ENCODE results near the gene IRS2.
A peak's percentile ranks its signal among the peaks of the same experiment; 100 is the strongest.
"Not testable (repeated sequence)": the region's sequence is repeated elsewhere in the genome, so short reads cannot be mapped to it uniquely, and the experiment has no call there.

The IRS2 gene, protein sequence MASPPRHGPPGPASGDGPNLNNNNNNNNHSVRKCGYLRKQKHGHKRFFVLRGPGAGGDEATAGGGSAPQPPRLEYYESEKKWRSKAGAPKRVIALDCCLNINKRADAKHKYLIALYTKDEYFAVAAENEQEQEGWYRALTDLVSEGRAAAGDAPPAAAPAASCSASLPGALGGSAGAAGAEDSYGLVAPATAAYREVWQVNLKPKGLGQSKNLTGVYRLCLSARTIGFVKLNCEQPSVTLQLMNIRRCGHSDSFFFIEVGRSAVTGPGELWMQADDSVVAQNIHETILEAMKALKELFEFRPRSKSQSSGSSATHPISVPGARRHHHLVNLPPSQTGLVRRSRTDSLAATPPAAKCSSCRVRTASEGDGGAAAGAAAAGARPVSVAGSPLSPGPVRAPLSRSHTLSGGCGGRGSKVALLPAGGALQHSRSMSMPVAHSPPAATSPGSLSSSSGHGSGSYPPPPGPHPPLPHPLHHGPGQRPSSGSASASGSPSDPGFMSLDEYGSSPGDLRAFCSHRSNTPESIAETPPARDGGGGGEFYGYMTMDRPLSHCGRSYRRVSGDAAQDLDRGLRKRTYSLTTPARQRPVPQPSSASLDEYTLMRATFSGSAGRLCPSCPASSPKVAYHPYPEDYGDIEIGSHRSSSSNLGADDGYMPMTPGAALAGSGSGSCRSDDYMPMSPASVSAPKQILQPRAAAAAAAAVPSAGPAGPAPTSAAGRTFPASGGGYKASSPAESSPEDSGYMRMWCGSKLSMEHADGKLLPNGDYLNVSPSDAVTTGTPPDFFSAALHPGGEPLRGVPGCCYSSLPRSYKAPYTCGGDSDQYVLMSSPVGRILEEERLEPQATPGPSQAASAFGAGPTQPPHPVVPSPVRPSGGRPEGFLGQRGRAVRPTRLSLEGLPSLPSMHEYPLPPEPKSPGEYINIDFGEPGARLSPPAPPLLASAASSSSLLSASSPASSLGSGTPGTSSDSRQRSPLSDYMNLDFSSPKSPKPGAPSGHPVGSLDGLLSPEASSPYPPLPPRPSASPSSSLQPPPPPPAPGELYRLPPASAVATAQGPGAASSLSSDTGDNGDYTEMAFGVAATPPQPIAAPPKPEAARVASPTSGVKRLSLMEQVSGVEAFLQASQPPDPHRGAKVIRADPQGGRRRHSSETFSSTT (N-terminal part only)

DNA sequence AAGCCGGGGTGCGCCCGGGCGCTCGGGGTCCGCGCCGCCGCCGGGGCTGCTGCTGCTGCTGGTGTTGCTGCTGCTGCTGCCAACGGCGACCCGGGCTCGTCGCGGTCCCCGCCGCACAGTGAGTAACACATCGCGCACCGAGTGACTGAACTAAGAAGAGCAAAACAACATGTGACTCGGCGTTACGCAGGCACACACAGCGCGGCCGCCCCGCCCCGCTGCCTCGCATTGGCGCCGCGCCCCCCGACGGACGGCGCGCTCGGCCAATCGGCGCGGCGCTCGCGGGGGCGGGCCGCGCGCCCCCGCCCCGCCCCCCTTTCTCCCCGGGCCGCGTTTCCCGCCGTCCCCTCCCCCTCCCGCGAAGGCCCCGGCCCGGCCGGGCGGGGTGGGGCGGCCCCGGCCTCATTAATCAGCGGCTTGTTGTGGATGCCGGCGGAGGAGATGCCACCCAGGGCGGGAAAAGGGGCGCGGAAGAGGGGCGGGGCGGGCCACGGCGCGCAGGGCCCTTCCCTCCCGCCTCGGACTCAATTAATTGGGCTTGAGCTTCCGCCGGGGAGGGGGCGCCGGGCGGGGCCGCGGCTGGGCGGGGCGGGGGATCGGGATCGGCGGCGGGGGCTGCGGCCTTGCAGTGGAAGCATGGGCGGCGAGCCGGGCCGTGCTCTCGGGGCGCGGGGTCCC, at the start of gene IRS2:
TSS of gene IRS2 (minus strand) at position 127 of the 678 bp plus-strand sequence. CDS start 530 bp downstream, outside the sequence.
- H3K9ac ChIP-seq (ENCODE audit: low read length in 5 of 5): peak within 1 kb of the TSS in 4 of 5 donors; percentile 48 to 77 (median 68)
- H3K27me3 ChIP-seq (ENCODE audit: control insufficient read depth in 5 of 5, insufficient read depth in 4 of 5, low read length in 5 of 5): no peaks in the 10 kb centered on the region
- peaks cover 0 to 52% (median 51%) of the 10 kb centered on the region in 5 donors for H3K4me1 ChIP-seq (ENCODE audit: control insufficient read depth in 5 of 5, insufficient read depth in 5 of 5, low read length in 5 of 5)

DNA sequence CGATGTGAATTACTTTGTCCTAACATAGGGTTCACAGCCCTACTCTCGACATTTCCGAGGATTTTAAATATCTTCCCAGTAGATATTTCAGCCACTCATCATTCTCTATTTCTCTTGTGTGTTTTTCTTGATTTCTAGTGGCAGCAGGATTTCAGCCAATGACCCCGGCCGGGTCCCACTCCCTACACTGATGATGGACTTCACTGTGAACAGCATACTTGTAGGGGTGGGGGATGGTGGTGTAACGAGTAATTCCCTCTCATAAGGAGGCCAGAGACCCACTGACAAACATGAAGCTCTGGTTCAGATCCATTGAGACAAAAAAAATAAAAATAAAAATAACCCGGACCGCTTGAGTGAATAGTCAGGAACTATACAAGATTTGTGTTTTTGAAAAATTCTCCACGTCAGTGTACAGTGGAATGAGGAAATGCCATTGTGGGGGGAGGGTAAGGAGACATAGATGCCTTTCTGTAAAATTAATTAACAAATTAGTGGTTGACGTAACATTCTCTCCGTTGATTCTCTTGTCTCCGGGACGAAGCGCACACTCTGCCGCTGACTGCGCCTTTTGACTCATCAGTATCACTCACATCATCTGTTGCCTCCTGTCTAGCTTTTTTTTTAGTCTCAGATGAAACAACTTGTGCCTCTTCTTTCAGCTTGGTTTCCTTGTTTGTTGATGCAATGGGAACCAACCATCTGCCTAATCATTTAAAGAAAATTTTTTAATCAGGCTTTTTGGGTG, 48.8 kb upstream of the IRS2 start:
- Histone ChIP-seq H3K36me3 (ENCODE audit: control insufficient read depth in 5 of 5, insufficient read depth in 5 of 5, low read length in 5 of 5) (no peaks in the 10 kb centered on the region), H3K4me1 (ENCODE audit: control insufficient read depth in 5 of 5, insufficient read depth in 5 of 5, low read length in 5 of 5) (no peaks in the 10 kb centered on the region), H3K9me3 (ENCODE audit: control insufficient read depth in 5 of 5, low read length in 5 of 5) (no peaks in the 10 kb centered on the region), H3K27ac (ENCODE audit: low read depth, low read length) (no peak overlapping the region), H3K9ac (ENCODE audit: low read length in 5 of 5) (no peak overlapping the region), H3K27me3 (ENCODE audit: control insufficient read depth in 5 of 5, insufficient read depth in 4 of 5, low read length in 5 of 5) (no peaks in the 10 kb centered on the region), H3K4me3 (ENCODE audit: low read depth in 1 of 5, low read length in 5 of 5) (no peak overlapping the region)

More for the DNA sequence above, at the start of gene IRS2:
- H3K36me3 ChIP-seq (ENCODE audit: control insufficient read depth in 5 of 5, insufficient read depth in 5 of 5, low read length in 5 of 5): peaks cover 0 to 26% (median 7%) of the 10 kb centered on the region in 5 donors
- peak within 1 kb of the TSS; percentile 81 for H3K27ac ChIP-seq (ENCODE audit: low read depth, low read length)
- H3K9me3 ChIP-seq (ENCODE audit: control insufficient read depth in 5 of 5, low read length in 5 of 5): no peaks in the 10 kb centered on the region
- H3K4me3 ChIP-seq (ENCODE audit: low read depth in 1 of 5, low read length in 5 of 5): peak within 1 kb of the TSS; percentile 61 to 99 (median 82)

DNA sequence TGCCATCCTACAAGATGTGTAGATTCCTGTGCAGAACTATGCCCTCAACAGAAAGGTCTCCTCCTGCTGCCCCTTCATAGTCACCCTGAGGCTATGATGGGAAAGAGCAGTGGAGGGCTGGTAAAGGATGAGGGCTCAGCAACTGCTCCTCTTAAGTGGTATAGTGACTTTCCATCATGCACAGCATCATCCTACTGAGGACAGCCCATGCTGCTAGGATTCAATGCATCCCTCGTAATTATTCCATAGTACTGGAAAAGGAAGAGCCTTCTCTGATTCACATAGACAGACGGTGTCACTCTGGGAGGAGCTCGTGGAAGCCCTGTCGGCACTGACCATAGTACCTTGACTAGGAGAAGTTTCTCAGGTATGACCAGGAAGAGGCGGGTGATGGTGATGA, 47.6 kb upstream of the IRS2 start:
- no peak overlapping the region for H3K4me3 ChIP-seq (ENCODE audit: low read depth in 1 of 5, low read length in 5 of 5)
- no peak overlapping the region for H3K27ac ChIP-seq (ENCODE audit: low read depth, low read length)
- no peak overlapping the region for H3K9ac ChIP-seq (ENCODE audit: low read length in 5 of 5)
- H3K27me3 ChIP-seq (ENCODE audit: control insufficient read depth in 5 of 5, insufficient read depth in 4 of 5, low read length in 5 of 5): no peaks in the 10 kb centered on the region
- no peaks in the 10 kb centered on the region for H3K9me3 ChIP-seq (ENCODE audit: control insufficient read depth in 5 of 5, low read length in 5 of 5)
- no peaks in the 10 kb centered on the region for H3K36me3 ChIP-seq (ENCODE audit: control insufficient read depth in 5 of 5, insufficient read depth in 5 of 5, low read length in 5 of 5)
- no peaks in the 10 kb centered on the region for H3K4me1 ChIP-seq (ENCODE audit: control insufficient read depth in 5 of 5, insufficient read depth in 5 of 5, low read length in 5 of 5)

DNA sequence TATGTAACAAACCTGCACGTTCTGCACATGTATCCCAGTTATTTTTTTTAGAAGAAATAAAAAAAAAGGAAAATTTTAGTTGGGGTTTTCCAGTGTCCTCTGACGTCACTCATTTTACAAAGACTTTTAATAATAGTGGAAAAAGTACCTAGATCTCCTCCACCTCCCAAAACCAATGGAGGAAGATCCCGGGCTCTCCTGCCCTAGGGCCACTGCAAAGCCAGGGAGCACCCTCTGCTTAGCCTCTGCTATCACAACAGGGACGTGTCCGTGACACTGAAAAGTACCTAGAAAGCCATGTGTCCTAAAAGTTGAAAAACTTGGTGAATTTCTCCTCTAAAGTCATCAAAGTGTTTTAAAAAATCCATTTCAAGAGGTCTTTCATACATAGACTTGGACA, 46.7 kb upstream of the IRS2 start:
- Histone ChIP-seq H3K9ac (ENCODE audit: low read length in 5 of 5) (no peak overlapping the region), H3K4me3 (ENCODE audit: low read depth in 1 of 5, low read length in 5 of 5) (no peak overlapping the region), H3K36me3 (ENCODE audit: control insufficient read depth in 5 of 5, insufficient read depth in 5 of 5, low read length in 5 of 5) (no peaks in the 10 kb centered on the region)

DNA sequence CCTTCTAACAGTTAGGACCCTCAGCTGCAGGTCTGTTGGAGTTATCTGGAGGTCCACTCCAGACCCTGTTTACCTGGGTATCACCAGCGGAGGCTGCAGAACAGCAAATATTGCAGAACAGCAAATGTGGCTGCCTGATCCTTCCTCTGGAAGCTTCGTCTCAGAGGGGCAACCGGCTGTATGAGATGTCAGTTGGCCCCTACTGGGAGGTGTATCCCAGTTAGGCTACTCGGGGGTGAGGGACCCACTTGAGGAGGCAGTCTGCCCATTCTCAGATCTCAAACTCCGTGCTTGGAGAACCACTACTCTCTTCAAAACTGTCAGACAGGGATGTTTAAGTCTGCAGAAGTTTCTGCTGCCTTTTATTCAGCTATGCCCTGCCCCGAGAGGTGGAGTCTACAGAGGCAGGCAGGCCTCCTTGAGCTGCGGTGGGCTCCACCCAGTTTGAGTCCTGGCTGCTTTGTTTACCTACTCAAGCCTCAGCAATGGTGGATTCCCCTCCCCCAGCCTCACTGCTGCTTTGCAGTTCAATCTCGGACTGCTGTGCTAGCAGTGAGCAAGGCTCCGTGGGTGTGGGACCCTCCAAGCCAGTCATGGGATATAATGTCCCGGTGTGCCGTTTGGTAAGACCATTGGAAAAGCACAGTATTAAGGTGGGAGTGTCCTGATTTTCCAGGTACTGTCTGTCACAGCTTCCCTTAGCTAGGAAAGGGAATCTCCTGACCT, 42.4 kb upstream of the IRS2 start:
- not testable (repeated sequence) for H3K4me1 ChIP-seq (ENCODE audit: control insufficient read depth in 5 of 5, insufficient read depth in 5 of 5, low read length in 5 of 5); H3K9me3 ChIP-seq (ENCODE audit: control insufficient read depth in 5 of 5, low read length in 5 of 5); H3K9ac ChIP-seq (ENCODE audit: low read length in 5 of 5); H3K27me3 ChIP-seq (ENCODE audit: control insufficient read depth in 5 of 5, insufficient read depth in 4 of 5, low read length in 5 of 5); H3K4me3 ChIP-seq (ENCODE audit: low read depth in 1 of 5, low read length in 5 of 5); H3K27ac ChIP-seq (ENCODE audit: low read depth, low read length); H3K36me3 ChIP-seq (ENCODE audit: control insufficient read depth in 5 of 5, insufficient read depth in 5 of 5, low read length in 5 of 5)

More for the DNA sequence above, 46.7 kb upstream of the IRS2 start:
- Histone ChIP-seq H3K27ac (ENCODE audit: low read depth, low read length) (no peak overlapping the region), H3K4me1 (ENCODE audit: control insufficient read depth in 5 of 5, insufficient read depth in 5 of 5, low read length in 5 of 5) (no peaks in the 10 kb centered on the region), H3K9me3 (ENCODE audit: control insufficient read depth in 5 of 5, low read length in 5 of 5) (no peaks in the 10 kb centered on the region), H3K27me3 (ENCODE audit: control insufficient read depth in 5 of 5, insufficient read depth in 4 of 5, low read length in 5 of 5) (no peaks in the 10 kb centered on the region)

DNA sequence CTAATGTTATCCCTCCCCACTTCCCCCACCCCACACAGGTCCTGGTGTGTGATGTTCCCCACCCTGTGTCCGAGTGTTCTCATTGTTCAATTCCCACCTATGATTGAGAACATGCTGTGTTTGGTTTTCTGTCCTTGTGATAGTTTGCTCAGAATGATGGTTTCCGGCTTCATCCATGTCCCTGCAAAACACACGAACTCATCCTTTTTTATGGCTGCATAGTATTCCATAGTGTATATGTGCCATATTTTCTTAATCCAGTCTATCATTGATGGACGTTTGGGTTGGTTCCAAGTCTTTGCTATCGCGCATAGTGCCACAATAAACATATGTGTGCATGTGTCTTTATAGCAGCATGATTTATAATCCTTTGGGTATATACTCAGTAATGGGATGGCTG, 36.8 kb upstream of the IRS2 start:
- H3K4me3 ChIP-seq (ENCODE audit: low read depth in 1 of 5, low read length in 5 of 5); H3K9ac ChIP-seq (ENCODE audit: low read length in 5 of 5); H3K4me1 ChIP-seq (ENCODE audit: control insufficient read depth in 5 of 5, insufficient read depth in 5 of 5, low read length in 5 of 5); H3K27ac ChIP-seq (ENCODE audit: low read depth, low read length); H3K27me3 ChIP-seq (ENCODE audit: control insufficient read depth in 5 of 5, insufficient read depth in 4 of 5, low read length in 5 of 5); H3K36me3 ChIP-seq (ENCODE audit: control insufficient read depth in 5 of 5, insufficient read depth in 5 of 5, low read length in 5 of 5); H3K9me3 ChIP-seq (ENCODE audit: control insufficient read depth in 5 of 5, low read length in 5 of 5): not testable (repeated sequence)

DNA sequence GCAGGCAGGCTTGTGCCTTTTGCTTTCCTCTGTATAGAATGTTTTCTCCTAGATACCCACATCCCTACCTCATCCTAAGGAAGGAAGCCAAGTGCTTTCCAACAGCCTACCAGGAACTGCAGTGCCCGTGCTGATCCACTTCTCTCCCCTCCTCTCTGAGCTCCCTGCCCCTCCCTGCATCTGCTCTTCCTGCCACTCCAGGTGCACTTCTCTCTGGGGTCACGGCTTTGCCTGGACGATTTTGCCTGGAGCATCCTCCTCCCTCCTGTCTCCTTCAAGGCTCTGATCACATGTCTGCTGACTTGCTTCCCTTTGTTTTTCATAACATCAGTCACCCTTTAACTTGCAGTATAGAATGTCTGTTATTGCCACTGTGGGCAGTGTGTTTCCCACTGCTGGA, 34.7 kb upstream of the IRS2 start:
- no peaks in the 10 kb centered on the region for H3K9me3 ChIP-seq (ENCODE audit: control insufficient read depth in 5 of 5, low read length in 5 of 5)
- no peak overlapping the region for H3K4me3 ChIP-seq (ENCODE audit: low read depth in 1 of 5, low read length in 5 of 5)
- H3K9ac ChIP-seq (ENCODE audit: low read length in 5 of 5): no peak overlapping the region
- peaks cover 0 to 16% (median 9%) of the 10 kb centered on the region in 5 donors for H3K4me1 ChIP-seq (ENCODE audit: control insufficient read depth in 5 of 5, insufficient read depth in 5 of 5, low read length in 5 of 5)
- no peaks in the 10 kb centered on the region for H3K36me3 ChIP-seq (ENCODE audit: control insufficient read depth in 5 of 5, insufficient read depth in 5 of 5, low read length in 5 of 5)
- no peak overlapping the region for H3K27ac ChIP-seq (ENCODE audit: low read depth, low read length)
- no peaks in the 10 kb centered on the region for H3K27me3 ChIP-seq (ENCODE audit: control insufficient read depth in 5 of 5, insufficient read depth in 4 of 5, low read length in 5 of 5)

DNA sequence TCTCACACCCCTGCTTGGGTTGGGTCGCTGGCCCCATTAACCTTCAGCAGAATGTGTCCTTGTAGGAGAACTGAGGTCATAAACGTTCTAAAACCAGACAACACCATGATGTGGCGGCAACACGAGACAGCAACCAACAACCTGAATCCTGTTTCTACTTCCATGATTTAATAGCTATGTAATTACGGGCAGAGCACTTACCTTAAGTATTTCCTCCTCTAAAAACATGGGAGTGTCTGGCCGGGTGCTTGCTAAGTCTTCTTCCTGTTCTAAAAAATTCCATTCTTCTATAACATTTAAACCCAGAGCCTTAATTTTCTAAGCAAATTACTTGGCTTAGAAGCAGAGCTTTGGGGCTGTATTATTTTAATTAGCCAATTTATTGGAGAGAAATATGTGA, 33.5 kb upstream of the IRS2 start:
- Histone ChIP-seq H3K36me3 (ENCODE audit: control insufficient read depth in 5 of 5, insufficient read depth in 5 of 5, low read length in 5 of 5) (no peaks in the 10 kb centered on the region), H3K9ac (ENCODE audit: low read length in 5 of 5) (no peak overlapping the region), H3K9me3 (ENCODE audit: control insufficient read depth in 5 of 5, low read length in 5 of 5) (no peaks in the 10 kb centered on the region), H3K4me3 (ENCODE audit: low read depth in 1 of 5, low read length in 5 of 5) (no peak overlapping the region), H3K4me1 (ENCODE audit: control insufficient read depth in 5 of 5, insufficient read depth in 5 of 5, low read length in 5 of 5) (peaks cover 0 to 17% (median 9%) of the 10 kb centered on the region in 5 donors), H3K27ac (ENCODE audit: low read depth, low read length) (no peak overlapping the region), H3K27me3 (ENCODE audit: control insufficient read depth in 5 of 5, insufficient read depth in 4 of 5, low read length in 5 of 5) (no peaks in the 10 kb centered on the region)

Measured in subcutaneous abdominal adipose tissue (tissue), 5 donors.